IMR-90 (cell line): Measurements from ENCODE around the gene RARS2. TPM values are rescaled to one million over a fixed set of nuclear protein-coding genes. Genes with fewer than 3 reads are reported as not detected.

Experiments used
- ATAC-seq: fragments of 200-7000 bp; cut with Tn5 transposase; 2 replicates; pipeline ENCODE4 v1.9.1; 2020; ENCODE audit warnings: low read depth, mild to moderate bottlenecking, moderate library complexity
- BruUV-seq: library from RNA; stranded (reverse); fragments of 400-500 nt; replicated peaks from 2 replicates; lab custom pipeline; 2021; lab: Mats Ljungman, UMichigan
- CTCF ChIA-PET: fragments of 300-600 bp; formaldehyde crosslinking; extraction: SDS; loops from one replicate; lab custom pipeline; 2021; ENCODE audit warnings: antibody characterized with exemption; lab: Yijun Ruan, JAX
- POLR2A ChIA-PET: fragments of 300-600 bp; sonication (Branson Sonifier 250); formaldehyde crosslinking; loops from one replicate; lab custom pipeline; 2022; ENCODE audit warnings: antibody characterized with exemption; ENCODE audit not compliant: unreplicated experiment; lab: Charles Lee
- DNase-seq: peaks from one replicate; pipeline ENCODE4 v3.0.0; 2013
- H2AFZ ChIP-seq: replicated peaks from 2 replicates; pipeline ENCODE3; 2013; ENCODE audit warnings: low read length, mild to moderate bottlenecking; ENCODE audit not compliant: poor library complexity
- H2AK5ac ChIP-seq: 2 replicates; pipeline ENCODE4 v1.6.1; 2013; ENCODE audit warnings: low read depth, low read length, inconsistent platforms
- H2AK9ac ChIP-seq: replicated peaks from 2 replicates; pipeline ENCODE3; 2013; ENCODE audit warnings: mild to moderate bottlenecking, low read depth, low read length, moderate library complexity; ENCODE audit not compliant: poor library complexity
- H2BK120ac ChIP-seq: 2 replicates; pipeline ENCODE4 v1.6.1; 2013; ENCODE audit warnings: low read depth, low read length, inconsistent platforms
- H2BK15ac ChIP-seq: 3 replicates; pipeline ENCODE4 v1.6.1; 2013; ENCODE audit warnings: low read depth, low read length, inconsistent platforms
- H2BK20ac ChIP-seq: 2 replicates; pipeline ENCODE4 v1.6.1; 2013; ENCODE audit warnings: low read depth, mild to moderate bottlenecking, inconsistent platforms, low read length, moderate library complexity
- H2BK5ac ChIP-seq: 2 replicates; pipeline ENCODE4 v1.6.1; 2013; ENCODE audit warnings: mild to moderate bottlenecking, low read depth, low read length, inconsistent platforms; ENCODE audit not compliant: poor library complexity, severe bottlenecking
- H3K14ac ChIP-seq: replicated peaks from 2 replicates; pipeline ENCODE4 v1.6.1; 2013; ENCODE audit warnings: low read depth, low read length, inconsistent platforms
- H3K18ac ChIP-seq: 2 replicates; pipeline ENCODE4 v1.6.1; 2013; ENCODE audit warnings: low read depth, low read length, control low read depth
- H3K23ac ChIP-seq: 2 replicates; pipeline ENCODE4 v1.6.1; 2013; ENCODE audit warnings: low read depth, low read length, inconsistent platforms
- H3K27ac ChIP-seq: 2 replicates; pipeline ENCODE4 v1.5.1; 2013; ENCODE audit warnings: mild to moderate bottlenecking, control low read depth, low read length; ENCODE audit not compliant: insufficient read depth
- H3K27me3 ChIP-seq: 2 replicates; pipeline ENCODE4 v1.6.1; 2013; ENCODE audit warnings: low read length; ENCODE audit not compliant: control insufficient read depth, insufficient read depth
- H3K36me3 ChIP-seq: 2 replicates; pipeline ENCODE4 v1.6.1; 2013; ENCODE audit warnings: low read length, mixed read lengths; ENCODE audit not compliant: control insufficient read depth, insufficient read depth
- H3K4ac ChIP-seq: 2 replicates; pipeline ENCODE4 v1.6.1; 2013; ENCODE audit warnings: low read depth, low read length, inconsistent platforms
- H3K4me1 ChIP-seq: 2 replicates; pipeline ENCODE4 v1.6.1; 2013; ENCODE audit warnings: low read length, mixed read lengths; ENCODE audit not compliant: control insufficient read depth, insufficient read depth
- H3K4me2 ChIP-seq: 2 replicates; pipeline ENCODE4 v1.6.1; 2013; ENCODE audit warnings: low read depth, mild to moderate bottlenecking, control low read depth, low read length, moderate library complexity
- H3K4me3 ChIP-seq: 2 replicates; pipeline ENCODE4 v1.5.1; 2013; ENCODE audit warnings: low read depth, mild to moderate bottlenecking, control low read depth, low read length, moderate library complexity; ENCODE audit not compliant: insufficient read depth
- H3K56ac ChIP-seq: 2 replicates; pipeline ENCODE4 v1.6.1; 2013; ENCODE audit warnings: low read length, inconsistent platforms; ENCODE audit not compliant: insufficient read depth; ENCODE audit errors: extremely low read depth
- H3K79me1 ChIP-seq, 2 experiments: 2 replicates each; pipeline ENCODE4 v1.6.1; 2013; ENCODE audit warnings: low read length in 2 of 2, inconsistent platforms in 1 of 2, low read depth in 1 of 2
- H3K9ac ChIP-seq: 2 replicates; pipeline ENCODE4 v1.6.1; 2013; ENCODE audit warnings: low read depth, low read length, control low read depth
- H3K9me1 ChIP-seq: 2 replicates; pipeline ENCODE4 v1.6.1; 2013; ENCODE audit warnings: low read length, inconsistent platforms; ENCODE audit not compliant: insufficient read depth
- H3K9me3 ChIP-seq: 2 replicates; pipeline ENCODE4 v1.6.1; 2013; ENCODE audit warnings: low read length; ENCODE audit not compliant: control insufficient read depth, insufficient read depth
- H4K20me1 ChIP-seq: 2 replicates; pipeline ENCODE4 v1.6.1; 2013; ENCODE audit warnings: low read length, inconsistent platforms; ENCODE audit not compliant: insufficient read depth
- H4K5ac ChIP-seq: 2 replicates; pipeline ENCODE4 v1.6.1; 2013; ENCODE audit warnings: mild to moderate bottlenecking, low read depth, low read length, control low read depth
- H4K8ac ChIP-seq, 2 experiments: 2 replicates each; pipeline ENCODE4 v1.6.1; 2013; ENCODE audit warnings: low read depth in 2 of 2, low read length in 2 of 2, control low read depth in 1 of 2, inconsistent platforms in 1 of 2
- H4K91ac ChIP-seq: 2 replicates; pipeline ENCODE4 v1.6.1; 2013; ENCODE audit warnings: low read depth, low read length, inconsistent platforms; ENCODE audit not compliant: insufficient read depth
- CTCF ChIP-seq: conservative IDR thresholded peaks from 2 replicates; pipeline ENCODE4 v1.5.1; 2012; ENCODE audit warnings: mild to moderate bottlenecking, low read depth, low read length, improper control_type of control experiment
- ELK1 ChIP-seq: fragments of 150-350 bp; IDR thresholded peaks from 2 replicates; pipeline ENCODE4 v1.6.1; 2016; ENCODE audit warnings: low read depth, mild to moderate bottlenecking, low read length, moderate library complexity, borderline replicate concordance
- FOS ChIP-seq: fragments of 150-350 bp; IDR thresholded peaks from 2 replicates; pipeline ENCODE4 v1.6.1; 2016; ENCODE audit warnings: low read depth, low read length
- MAFK ChIP-seq: IDR thresholded peaks from 2 replicates; pipeline ENCODE4 v1.6.1; 2012; ENCODE audit warnings: low read depth, low read length, improper control_type of control experiment
- MAZ ChIP-seq: IDR thresholded peaks from 2 replicates; pipeline ENCODE4 v1.6.1; 2012; ENCODE audit warnings: low read depth, mild to moderate bottlenecking, low read length, improper control_type of control experiment, moderate library complexity, borderline replicate concordance
- MXI1 ChIP-seq: IDR thresholded peaks from 2 replicates; pipeline ENCODE4 v1.6.1; 2012; ENCODE audit warnings: low read depth, mild to moderate bottlenecking, low read length, moderate library complexity, borderline replicate concordance
- NFE2L2 ChIP-seq: fragments of 150-350 bp; IDR thresholded peaks from 2 replicates; pipeline ENCODE4 v1.6.1; 2016; ENCODE audit warnings: low read depth, mild to moderate bottlenecking, low read length
- SMC3 ChIP-seq: fragments of 150-350 bp; IDR thresholded peaks from 2 replicates; pipeline ENCODE4 v1.6.1; 2016; ENCODE audit warnings: low read depth, mild to moderate bottlenecking, antibody characterized with exemption, low read length, moderate library complexity
- WGBS, 2 experiments: methylation state at CpG; one replicate each; pipeline versions ENCODE4 v1.1.5 to v1.1.7; 2013; ENCODE audit warnings: missing lambda C conversion rate in 2 of 2; ENCODE audit not compliant: insufficient read length in 1 of 2; ENCODE audit errors: extremely low coverage in 2 of 2; 5-methylcytosine and 5-hydroxymethylcytosine counted together
- dilution Hi-C: fragments of 300-500 bp; cut with HindIII; formaldehyde crosslinking; loops from one replicate; pipeline ENCODE4 v1.14.3; 2018; ENCODE audit warnings: low sequenced_read_pairs; ENCODE audit not compliant: unreplicated experiment
- in situ Hi-C: fragments of 300-500 bp; cut with MboI; formaldehyde crosslinking; loops from 3 replicates; pipeline ENCODE4 v1.14.3; 2019; ENCODE audit warnings: low sequenced_read_pairs, inconsistent platforms, mixed read lengths
- intact Hi-C: fragments of 100-400 bp; cut with micrococcal nuclease; formaldehyde crosslinking; loops from 2 replicates; pipeline ENCODE4 v1.10.0; 2022
- polyA plus RNA-seq, 3 experiments: library from polyadenylated mRNA; depleted of rRNA; stranded (reverse); fragments of >200 nt; gene quantifications; 2 replicates each; pipeline ENCODE4 v1.2.3, GENCODE V29; 2012; ENCODE audit warnings: low replicate concordance in 1 of 3
- total RNA-seq: library from RNA; depleted of rRNA; stranded (reverse); fragments of >200 nt; gene quantifications from 2 replicates; pipeline ENCODE4 v1.2.3, GENCODE V29; 2012

RARS2 gene
- total and polyA plus RNA-seq, 2 of the 4 experiments (the other 2 are of a cell fraction): 19.9 to 33.0 TPM

GRCh38 chr6:87518453-87518852 is 71.3 kb downstream of the RARS2 start:
- Histone ChIP-seq H4K20me1 (no peaks in the 10 kb centered on the region), H4K8ac (no peak overlapping the region), H3K27ac (no peak overlapping the region), H3K4me3 (no peak overlapping the region), H3K23ac (no peak overlapping the region), H4K91ac (no peak overlapping the region), H2BK20ac (no peak overlapping the region), H2BK120ac (no peak overlapping the region), H3K14ac (no peak overlapping the region), H3K27me3 (no peaks in the 10 kb centered on the region), H3K79me1 (no peaks in the 10 kb centered on the region), H2BK5ac (no peak overlapping the region), H3K9me1 (no peaks in the 10 kb centered on the region), H4K5ac (no peak overlapping the region), H2AK9ac (no peak overlapping the region), H2AK5ac (no peak overlapping the region), H3K4me1 (peaks cover 2% of the 10 kb centered on the region; the same call in 1 of the 2 replicates), H2BK15ac (no peak overlapping the region), H3K56ac (no peak overlapping the region), H3K4me2 (no peak overlapping the region), H3K36me3 (peaks cover 38% of the 10 kb centered on the region), H2AFZ (no peak overlapping the region), H3K18ac (no peak overlapping the region), H3K9ac (no peak overlapping the region), H3K9me3 (no peaks in the 10 kb centered on the region), H3K4ac (no peak overlapping the region)
- in situ Hi-C loops: no loop called here
- POLR2A ChIA-PET: no interaction called here
- intact Hi-C loops: no loop called here
- no peak for TF ChIP-seq MAFK
- TF ChIP-seq SMC3: no peak
- no peak for TF ChIP-seq CTCF
- no peak for TF ChIP-seq ELK1
- TF ChIP-seq MXI1: no peak
- TF ChIP-seq MAZ: no peak
- TF ChIP-seq NFE2L2: no peak
- no peak for TF ChIP-seq FOS
- dilution Hi-C loops: no loop called here
- BruUV-seq: no TSS peak
- WGBS, 2 experiments: 100% methylated on average over 2 of the region's 8 CpGs; no CpG with 5 or more reads in 1 of the 2 experiments
- ATAC-seq: no peak
- no peak for DNase-seq
- CTCF ChIA-PET: no interaction called here
